GM19397 (cell line): ENCODE data around the gene GRID2IP.
A peak's percentile ranks its signal among the peaks of the same experiment; 100 is the strongest.

Experiments
- ATAC-seq: cut with Tn5 transposase; IDR thresholded peaks from one replicate; pipeline ENCODE4 v1.9.1; 2021; ENCODE audit warnings: mild to moderate bottlenecking, moderate library complexity; ENCODE audit not compliant: unreplicated experiment

Gene GRID2IP

GRCh38 chr7:6528401-6529130 is 22.7 kb downstream of the GRID2IP start:
- no peak for ATAC-seq

GRCh38 chr7:6526997-6527378 is 24.3 kb downstream of the GRID2IP start:
- ATAC-seq: no peak

GRCh38 chr7:6520163-6520981 is 30.9 kb downstream of the GRID2IP start:
- no peak for ATAC-seq

GRCh38 chr7:6516387-6516983 is 34.8 kb downstream of the GRID2IP start:
- peak; percentile 61 for ATAC-seq

GRCh38 chr7:6513541-6513940 is 37.7 kb downstream of the GRID2IP start:
- ATAC-seq: no peak

- no peak for ATAC-seq
These were observed 38.4 kb downstream of the GRID2IP start for GRCh38 chr7:6512892-6513291.

- no peak for ATAC-seq
These were observed 40.7 kb downstream of the GRID2IP start for GRCh38 chr7:6510476-6511133.

- no peak for ATAC-seq
These were observed 42.3 kb downstream of the GRID2IP start for GRCh38 chr7:6508950-6509349.

GRCh38 chr7:6508539-6508938 is 42.7 kb downstream of the GRID2IP start:
- no peak for ATAC-seq

GRCh38 chr7:6507906-6508305 is 43.4 kb downstream of the GRID2IP start:
- no peak for ATAC-seq

GRCh38 chr7:6505685-6506559 is 45.3 kb downstream of the GRID2IP start:
- no peak for ATAC-seq

- no peak for ATAC-seq
These were observed 46.3 kb downstream of the GRID2IP start for GRCh38 chr7:6504996-6505395.

GRCh38 chr7:6502886-6503285 is 48.4 kb downstream of the GRID2IP start:
- no peak for ATAC-seq

GRCh38 chr7:6501586-6502564 is 49.4 kb downstream of the GRID2IP start:
- no peak for ATAC-seq

GRCh38 chr7:6500691-6501090 is 50.6 kb downstream of the GRID2IP start:
- no peak for ATAC-seq

GRCh38 chr7:6497994-6498393 is 53.3 kb downstream of the GRID2IP start:
- no peak for ATAC-seq

- ATAC-seq: no peak
These were observed 53.7 kb downstream of the GRID2IP start for GRCh38 chr7:6497637-6497905.

- ATAC-seq: no peak
These were observed 54.2 kb downstream of the GRID2IP start for GRCh38 chr7:6496842-6497636.
